22Rv1 (cell line): ENCODE data around the gene OCA2.

Source experiments
- ZFX ChIP-seq: fragments of 450-650 bp; IDR thresholded peaks from 2 replicates; pipeline ENCODE4 v1.6.1; 2017; ENCODE audit warnings: antibody characterized with exemption, borderline replicate concordance
- TF ChIP-seq, protein P1 (sequence below): fragments of 450-650 bp; IDR thresholded peaks from 2 replicates; pipeline ENCODE4 v1.5.1; 2017; ENCODE audit warnings: mild to moderate bottlenecking

- TF ChIP-seq, protein P1, sequence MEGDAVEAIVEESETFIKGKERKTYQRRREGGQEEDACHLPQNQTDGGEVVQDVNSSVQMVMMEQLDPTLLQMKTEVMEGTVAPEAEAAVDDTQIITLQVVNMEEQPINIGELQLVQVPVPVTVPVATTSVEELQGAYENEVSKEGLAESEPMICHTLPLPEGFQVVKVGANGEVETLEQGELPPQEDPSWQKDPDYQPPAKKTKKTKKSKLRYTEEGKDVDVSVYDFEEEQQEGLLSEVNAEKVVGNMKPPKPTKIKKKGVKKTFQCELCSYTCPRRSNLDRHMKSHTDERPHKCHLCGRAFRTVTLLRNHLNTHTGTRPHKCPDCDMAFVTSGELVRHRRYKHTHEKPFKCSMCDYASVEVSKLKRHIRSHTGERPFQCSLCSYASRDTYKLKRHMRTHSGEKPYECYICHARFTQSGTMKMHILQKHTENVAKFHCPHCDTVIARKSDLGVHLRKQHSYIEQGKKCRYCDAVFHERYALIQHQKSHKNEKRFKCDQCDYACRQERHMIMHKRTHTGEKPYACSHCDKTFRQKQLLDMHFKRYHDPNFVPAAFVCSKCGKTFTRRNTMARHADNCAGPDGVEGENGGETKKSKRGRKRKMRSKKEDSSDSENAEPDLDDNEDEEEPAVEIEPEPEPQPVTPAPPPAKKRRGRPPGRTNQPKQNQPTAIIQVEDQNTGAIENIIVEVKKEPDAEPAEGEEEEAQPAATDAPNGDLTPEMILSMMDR = no peak
- no peak for TF ChIP-seq ZFX
Observed at GRCh38 chr15:27897481-27897880, 201.6 kb downstream of the OCA2 start.
